Fibroblast of skin of abdomen (primary cell): ENCODE data around the gene FAM174C.

ENCODE experiments used
- DNase-seq: peaks from one replicate; pipeline ENCODE4 v3.0.0-alpha.2; 2013

The FAM174C gene

GRCh38 chr19:1261798-1262622, 13.3 kb upstream of the FAM174C start:
- no peak for DNase-seq

- peak; percentile 32 for DNase-seq
Observed at GRCh38 chr19:1262623-1263123, 12.7 kb upstream of the FAM174C start.

GRCh38 chr19:1263188-1263587, 12.1 kb upstream of the FAM174C start:
- no peak for DNase-seq

GRCh38 chr19:1264801-1265614, 10.3 kb upstream of the FAM174C start:
- peak; percentile 90 for DNase-seq

GRCh38 chr19:1265615-1266128, 9.7 kb upstream of the FAM174C start:
- DNase-seq: peak; percentile 86

- peak; percentile 85 for DNase-seq
Observed at GRCh38 chr19:1266129-1266915, 9.0 kb upstream of the FAM174C start.

- peak; percentile 43 for DNase-seq
Observed at GRCh38 chr19:1266916-1267476, 8.3 kb upstream of the FAM174C start.

GRCh38 chr19:1267477-1268225, 7.7 kb upstream of the FAM174C start:
- DNase-seq: peak; percentile 50

- no peak for DNase-seq
Observed at GRCh38 chr19:1268226-1269064, 6.9 kb upstream of the FAM174C start.

GRCh38 chr19:1269065-1269477, 6.3 kb upstream of the FAM174C start, which contains the start of gene CIRBP:
TSS of gene CIRBP (plus strand) at chr19:1269332. CDS start at chr19:1270934, 1,602 bp downstream.
- DNase-seq: peak; percentile 99

- peak; percentile 87 for DNase-seq
Observed at GRCh38 chr19:1269478-1270212, 5.7 kb upstream of the FAM174C start.

GRCh38 chr19:1270213-1270853, 5.0 kb upstream of the FAM174C start:
- DNase-seq: no peak

- no peak for DNase-seq
Observed at GRCh38 chr19:1270854-1271527, 4.3 kb upstream of the FAM174C start.

- DNase-seq: no peak
Observed at GRCh38 chr19:1271528-1272422, 3.6 kb upstream of the FAM174C start.

- no peak for DNase-seq
Observed at GRCh38 chr19:1272423-1273262, 2.7 kb upstream of the FAM174C start.
